WTC11 (cell line): ENCODE data around the gene BRSK1. TPM values are rescaled to one million over a fixed set of nuclear protein-coding genes. Genes with fewer than 3 reads are reported as not detected.

Source experiments
- ATAC-seq: fragments of 200-7000 bp; cut with Tn5 transposase; 2 replicates; pipeline ENCODE4 v1.10.0; 2021; ENCODE audit warnings: mild to moderate bottlenecking, moderate library complexity
- CTCF ChIA-PET: fragments of 300-600 bp; sonication (Branson Sonifier 250); formaldehyde crosslinking; loops from one replicate; lab custom pipeline; 2021; ENCODE audit warnings: antibody characterized with exemption; lab: Charles Lee
- POLR2A ChIA-PET: fragments of 350-600 bp; sonication (Branson Sonifier 250); formaldehyde crosslinking; loops from one replicate; lab custom pipeline; 2021; ENCODE audit warnings: antibody characterized with exemption; lab: Charles Lee
- DNase-seq: peaks from one replicate; pipeline ENCODE4 v3.0.0; 2021; ENCODE audit warnings: low spot score
- H3K27ac Mint-ChIP-seq: 2 replicates; pipeline ENCODE4 v1.8.0; 2021; ENCODE audit warnings: mixed read lengths
- H3K27me3 Mint-ChIP-seq: 2 replicates; pipeline ENCODE4 v1.8.0; 2021; ENCODE audit warnings: low read depth, mild to moderate bottlenecking, moderate library complexity, mixed read lengths
- H3K36me3 Mint-ChIP-seq: 2 replicates; pipeline ENCODE4 v1.8.0; 2021; ENCODE audit warnings: mixed read lengths
- H3K4me1 Mint-ChIP-seq: 2 replicates; pipeline ENCODE4 v1.8.0; 2022; ENCODE audit warnings: mixed read lengths
- H3K4me3 Mint-ChIP-seq: 2 replicates; pipeline ENCODE4 v1.8.0; 2021; ENCODE audit warnings: mild to moderate bottlenecking, moderate library complexity, mixed read lengths
- H3K9me3 Mint-ChIP-seq: 2 replicates; pipeline ENCODE4 v1.8.0; 2021; ENCODE audit warnings: mixed read lengths
- ARID4B ChIP-seq: sonication (generic); formaldehyde crosslinking; IDR thresholded peaks from 2 replicates; pipeline ENCODE4 v1.8.0; 2023; ENCODE audit warnings: missing genetic modification reagents, mild to moderate bottlenecking, borderline replicate concordance
- CDX4 ChIP-seq: fragments of 250-450 bp; sonication (Bioruptor Pico); IDR thresholded peaks from 2 replicates; pipeline ENCODE4 v1.9.0; 2021; ENCODE audit warnings: moderate library complexity, mild to moderate bottlenecking, inconsistent platforms, borderline replicate concordance
- CREM ChIP-seq: sonication (generic); formaldehyde crosslinking; IDR thresholded peaks from 2 replicates; pipeline ENCODE4 v1.8.1; 2022; ENCODE audit warnings: mild to moderate bottlenecking, missing genetic modification reagents, moderate library complexity
- FOXJ3 ChIP-seq: sonication (generic); formaldehyde crosslinking; IDR thresholded peaks from 2 replicates; pipeline ENCODE4 v1.9.0; 2021; ENCODE audit warnings: missing genetic modification reagents, mild to moderate bottlenecking, borderline replicate concordance
- GTF2I ChIP-seq: fragments of 250-450 bp; sonication (Bioruptor Pico); conservative IDR thresholded peaks from 2 replicates; pipeline ENCODE4 v1.4.0; 2021; ENCODE audit warnings: mild to moderate bottlenecking
- NR3C1 ChIP-seq: sonication (generic); formaldehyde crosslinking; conservative IDR thresholded peaks from 2 replicates; pipeline ENCODE4 v1.8.1; 2023; ENCODE audit warnings: low read depth, mild to moderate bottlenecking, missing genetic modification reagents
- TP53 ChIP-seq: sonication (generic); formaldehyde crosslinking; IDR thresholded peaks from 2 replicates; pipeline ENCODE4 v1.8.1; 2023; ENCODE audit warnings: mild to moderate bottlenecking, missing genetic modification reagents
- ZBTB43 ChIP-seq: sonication (generic); formaldehyde crosslinking; IDR thresholded peaks from 2 replicates; pipeline ENCODE4 v1.8.1; 2023; ENCODE audit warnings: mild to moderate bottlenecking, missing genetic modification reagents
- ZNF416 ChIP-seq: fragments of 250-450 bp; sonication (Bioruptor Pico); IDR thresholded peaks from 2 replicates; pipeline ENCODE4 v1.9.0; 2021; ENCODE audit warnings: mild to moderate bottlenecking, inconsistent platforms
- ZNF532 ChIP-seq: fragments of 250-450 bp; sonication (Bioruptor Pico); IDR thresholded peaks from 2 replicates; pipeline ENCODE4 v1.9.0; 2021; ENCODE audit warnings: mild to moderate bottlenecking, borderline replicate concordance
- total RNA-seq: library from RNA; stranded (reverse); gene quantifications from 3 replicates; pipeline ENCODE4 v1.2.3, GENCODE V29; 2021
- TF ChIP-seq, protein P1 (sequence below): sonication (generic); formaldehyde crosslinking; conservative IDR thresholded peaks from 2 replicates; pipeline ENCODE4 v1.8.1; 2023; ENCODE audit warnings: mild to moderate bottlenecking, low read depth, missing genetic modification reagents, moderate library complexity
- TF ChIP-seq, protein P2 (sequence below): sonication (generic); formaldehyde crosslinking; IDR thresholded peaks from 2 replicates; pipeline ENCODE4 v1.8.0; 2023; ENCODE audit warnings: mild to moderate bottlenecking, missing genetic modification reagents
- TF ChIP-seq, protein P3 (sequence below): sonication (generic); formaldehyde crosslinking; conservative IDR thresholded peaks from 2 replicates; pipeline ENCODE4 v1.8.1; 2022; ENCODE audit warnings: mild to moderate bottlenecking, missing genetic modification reagents
- TF ChIP-seq, protein P4 (sequence below): fragments of 250-450 bp; sonication (Bioruptor Pico); IDR thresholded peaks from 2 replicates; pipeline ENCODE4 v1.9.0; 2021; ENCODE audit warnings: mild to moderate bottlenecking
- TF ChIP-seq, protein P5 (sequence below): sonication (generic); formaldehyde crosslinking; IDR thresholded peaks from 2 replicates; pipeline ENCODE4 v1.8.0; 2022; ENCODE audit warnings: mild to moderate bottlenecking, missing genetic modification reagents

Gene BRSK1
- total RNA-seq, 1 experiment from 2014 or later: 52.4 TPM

DNA sequence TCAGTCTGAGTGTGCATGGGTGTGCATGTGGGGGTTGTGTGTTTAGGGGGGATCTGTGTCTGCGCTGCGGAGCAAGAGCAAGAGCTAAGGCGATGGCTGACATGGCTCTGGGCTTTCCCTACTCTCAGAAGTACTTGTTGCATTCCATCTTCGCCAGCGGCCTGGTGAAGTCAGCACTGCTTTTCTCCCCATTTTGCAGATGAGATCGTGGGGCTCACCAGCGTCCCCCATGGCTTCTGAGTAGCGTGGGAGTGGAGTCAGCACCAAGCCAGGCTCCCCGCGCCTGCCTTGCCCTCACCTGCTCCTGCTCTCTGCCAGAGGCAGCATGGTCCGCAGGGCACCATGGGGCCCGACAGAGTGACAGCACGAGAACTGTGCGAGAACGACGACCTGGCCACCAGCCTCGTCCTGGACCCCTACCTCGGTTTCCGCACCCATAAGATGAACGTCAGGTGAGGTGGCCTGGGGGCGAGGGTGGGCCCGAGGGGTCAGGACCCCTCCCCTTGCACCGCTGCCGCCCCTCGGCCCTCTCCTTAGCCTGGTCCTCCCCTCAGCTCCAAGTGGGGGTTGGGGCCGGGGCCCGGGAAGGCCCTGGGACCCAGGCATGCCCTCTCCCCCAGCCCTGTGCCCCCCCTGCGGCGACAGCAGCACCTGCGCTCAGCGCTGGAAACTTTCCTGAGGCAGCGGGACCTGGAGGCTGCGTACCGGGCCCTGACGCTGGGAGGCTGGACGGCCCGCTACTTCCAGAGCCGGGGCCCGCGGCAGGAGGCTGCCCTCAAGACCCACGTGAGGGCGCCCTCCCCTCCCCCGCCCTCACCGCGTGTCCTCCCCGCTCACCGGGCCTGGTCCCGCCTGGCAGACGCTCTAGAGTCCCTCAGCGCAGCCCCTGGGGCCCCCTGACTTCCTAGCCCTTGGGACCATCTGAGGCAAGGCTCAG is 58.1 kb downstream of the BRSK1 start:
- no peaks in the 10 kb centered on the region for H3K9me3 Mint-ChIP-seq
- POLR2A ChIA-PET: interaction anchor here (1.0 to 1.8 kb wide), 4 partner anchors 7 to 41 kb away, joined by 4 to 6 read pairs (median 6); partner anchors contain the start of gene TMEM238
- H3K27me3 Mint-ChIP-seq: peaks cover 10% of the 10 kb centered on the region
- ATAC-seq: no peak
- CTCF ChIA-PET: interaction anchor here (0.5 to 2.2 kb wide), 9 partner anchors 15 to 311 kb away, joined by 3 to 10 read pairs (median 5); partner anchors contain the start of genes DNAAF3, IL11 and TMEM238
- H3K4me1 Mint-ChIP-seq: peaks cover 23% of the 10 kb centered on the region
- peaks cover 28% of the 10 kb centered on the region for H3K36me3 Mint-ChIP-seq
- no peak for DNase-seq
- peak overlapping the region; percentile 90 for H3K27ac Mint-ChIP-seq
- H3K4me3 Mint-ChIP-seq: peak overlapping the region; percentile 57
- TF ChIP-seq ARID4B (CRISPR knock-in tag) (0 out of 2 replicates have a peak, but pooled peaks have one; percentile 50), ZBTB43 (CRISPR knock-in tag) (0 out of 2 replicates have a peak, but pooled peaks have one; percentile 32), GTF2I (CRISPR knock-in tag) (no peak), ZNF416 (CRISPR knock-in tag) (no peak), CREM (CRISPR knock-in tag) (no peak), FOXJ3 (CRISPR knock-in tag) (no peak), ZNF532 (CRISPR knock-in tag) (no peak), TP53 (CRISPR knock-in tag) (no peak), CDX4 (no peak), NR3C1 (CRISPR knock-in tag) (no peak)
- TF ChIP-seq, protein P1, sequence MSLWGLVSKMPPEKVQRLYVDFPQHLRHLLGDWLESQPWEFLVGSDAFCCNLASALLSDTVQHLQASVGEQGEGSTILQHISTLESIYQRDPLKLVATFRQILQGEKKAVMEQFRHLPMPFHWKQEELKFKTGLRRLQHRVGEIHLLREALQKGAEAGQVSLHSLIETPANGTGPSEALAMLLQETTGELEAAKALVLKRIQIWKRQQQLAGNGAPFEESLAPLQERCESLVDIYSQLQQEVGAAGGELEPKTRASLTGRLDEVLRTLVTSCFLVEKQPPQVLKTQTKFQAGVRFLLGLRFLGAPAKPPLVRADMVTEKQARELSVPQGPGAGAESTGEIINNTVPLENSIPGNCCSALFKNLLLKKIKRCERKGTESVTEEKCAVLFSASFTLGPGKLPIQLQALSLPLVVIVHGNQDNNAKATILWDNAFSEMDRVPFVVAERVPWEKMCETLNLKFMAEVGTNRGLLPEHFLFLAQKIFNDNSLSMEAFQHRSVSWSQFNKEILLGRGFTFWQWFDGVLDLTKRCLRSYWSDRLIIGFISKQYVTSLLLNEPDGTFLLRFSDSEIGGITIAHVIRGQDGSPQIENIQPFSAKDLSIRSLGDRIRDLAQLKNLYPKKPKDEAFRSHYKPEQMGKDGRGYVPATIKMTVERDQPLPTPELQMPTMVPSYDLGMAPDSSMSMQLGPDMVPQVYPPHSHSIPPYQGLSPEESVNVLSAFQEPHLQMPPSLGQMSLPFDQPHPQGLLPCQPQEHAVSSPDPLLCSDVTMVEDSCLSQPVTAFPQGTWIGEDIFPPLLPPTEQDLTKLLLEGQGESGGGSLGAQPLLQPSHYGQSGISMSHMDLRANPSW (CRISPR knock-in tag): no peak
- TF ChIP-seq, protein P2, sequence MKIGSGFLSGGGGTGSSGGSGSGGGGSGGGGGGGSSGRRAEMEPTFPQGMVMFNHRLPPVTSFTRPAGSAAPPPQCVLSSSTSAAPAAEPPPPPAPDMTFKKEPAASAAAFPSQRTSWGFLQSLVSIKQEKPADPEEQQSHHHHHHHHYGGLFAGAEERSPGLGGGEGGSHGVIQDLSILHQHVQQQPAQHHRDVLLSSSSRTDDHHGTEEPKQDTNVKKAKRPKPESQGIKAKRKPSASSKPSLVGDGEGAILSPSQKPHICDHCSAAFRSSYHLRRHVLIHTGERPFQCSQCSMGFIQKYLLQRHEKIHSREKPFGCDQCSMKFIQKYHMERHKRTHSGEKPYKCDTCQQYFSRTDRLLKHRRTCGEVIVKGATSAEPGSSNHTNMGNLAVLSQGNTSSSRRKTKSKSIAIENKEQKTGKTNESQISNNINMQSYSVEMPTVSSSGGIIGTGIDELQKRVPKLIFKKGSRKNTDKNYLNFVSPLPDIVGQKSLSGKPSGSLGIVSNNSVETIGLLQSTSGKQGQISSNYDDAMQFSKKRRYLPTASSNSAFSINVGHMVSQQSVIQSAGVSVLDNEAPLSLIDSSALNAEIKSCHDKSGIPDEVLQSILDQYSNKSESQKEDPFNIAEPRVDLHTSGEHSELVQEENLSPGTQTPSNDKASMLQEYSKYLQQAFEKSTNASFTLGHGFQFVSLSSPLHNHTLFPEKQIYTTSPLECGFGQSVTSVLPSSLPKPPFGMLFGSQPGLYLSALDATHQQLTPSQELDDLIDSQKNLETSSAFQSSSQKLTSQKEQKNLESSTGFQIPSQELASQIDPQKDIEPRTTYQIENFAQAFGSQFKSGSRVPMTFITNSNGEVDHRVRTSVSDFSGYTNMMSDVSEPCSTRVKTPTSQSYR: 0 out of 2 replicates have a peak, but pooled peaks have one; percentile 20
- TF ChIP-seq, protein P3, sequence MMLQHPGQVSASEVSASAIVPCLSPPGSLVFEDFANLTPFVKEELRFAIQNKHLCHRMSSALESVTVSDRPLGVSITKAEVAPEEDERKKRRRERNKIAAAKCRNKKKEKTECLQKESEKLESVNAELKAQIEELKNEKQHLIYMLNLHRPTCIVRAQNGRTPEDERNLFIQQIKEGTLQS: no peak
- TF ChIP-seq, protein P4, sequence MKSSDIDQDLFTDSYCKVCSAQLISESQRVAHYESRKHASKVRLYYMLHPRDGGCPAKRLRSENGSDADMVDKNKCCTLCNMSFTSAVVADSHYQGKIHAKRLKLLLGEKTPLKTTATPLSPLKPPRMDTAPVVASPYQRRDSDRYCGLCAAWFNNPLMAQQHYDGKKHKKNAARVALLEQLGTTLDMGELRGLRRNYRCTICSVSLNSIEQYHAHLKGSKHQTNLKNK (CRISPR knock-in tag): no peak
- TF ChIP-seq, protein P5, sequence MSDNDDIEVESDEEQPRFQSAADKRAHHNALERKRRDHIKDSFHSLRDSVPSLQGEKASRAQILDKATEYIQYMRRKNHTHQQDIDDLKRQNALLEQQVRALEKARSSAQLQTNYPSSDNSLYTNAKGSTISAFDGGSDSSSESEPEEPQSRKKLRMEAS: no peak
